Neural cell (in vitro differentiated cells): Measurements from ENCODE around the gene RABGAP1L. TPM values are rescaled to one million over a fixed set of nuclear protein-coding genes. Genes with fewer than 3 reads are reported as not detected.

ENCODE experiments used
- H2AFZ ChIP-seq: fragments of 200-600, 300-800 bp; sonication (generic), shearing (Covaris generic); 2 replicates; pipeline ENCODE4 v1.6.0; 2014; ENCODE audit warnings: low read depth, mild to moderate bottlenecking, antibody characterized with exemption, low read length, moderate library complexity
- H3F3A ChIP-seq: fragments of 200-600 bp; shearing (Covaris generic); 2 replicates; pipeline ENCODE4 v1.6.1; 2016; ENCODE audit warnings: mild to moderate bottlenecking, moderate library complexity, mixed read lengths, antibody characterized with exemption, low read length; ENCODE audit not compliant: insufficient read depth, poor library complexity, severe bottlenecking
- H3K27ac ChIP-seq: fragments of 200-600, 300-800 bp; sonication (generic), shearing (Covaris generic); 2 replicates; pipeline ENCODE4 v1.5.1; 2014; ENCODE audit warnings: mild to moderate bottlenecking, low read length, moderate library complexity
- H3K27me3 ChIP-seq: fragments of 300-800, 200-600 bp; sonication (generic), shearing (Covaris generic); 2 replicates; pipeline ENCODE4 v1.6.0; 2014; ENCODE audit warnings: mild to moderate bottlenecking, low read depth, low read length, moderate library complexity; ENCODE audit not compliant: insufficient read depth
- H3K36me3 ChIP-seq: fragments of 300-800, 200-600 bp; sonication (generic), shearing (Covaris generic); 2 replicates; pipeline ENCODE4 v1.5.1; 2014; ENCODE audit warnings: mild to moderate bottlenecking, antibody characterized with exemption, low read length, moderate library complexity; ENCODE audit not compliant: insufficient read depth
- H3K4me2 ChIP-seq: fragments of 300-800, 200-600 bp; sonication (generic), shearing (Covaris generic); 2 replicates; pipeline ENCODE4 v1.6.0; 2014; ENCODE audit warnings: mild to moderate bottlenecking, low read length
- H3K4me3 ChIP-seq: fragments of 300-800, 200-600 bp; sonication (generic), shearing (Covaris generic); 2 replicates; pipeline ENCODE4 v1.5.1; 2014; ENCODE audit warnings: mild to moderate bottlenecking, low read length, moderate library complexity
- H3K79me2 ChIP-seq: fragments of 200-600 bp; shearing (Covaris generic); replicated peaks from 2 replicates; pipeline ENCODE4 v1.6.0; 2014; ENCODE audit warnings: mild to moderate bottlenecking, low read length, moderate library complexity; ENCODE audit not compliant: insufficient read depth
- H3K9ac ChIP-seq: fragments of 300-800, 200-600 bp; sonication (generic), shearing (Covaris generic); 2 replicates; pipeline ENCODE4 v1.6.1; 2016; ENCODE audit warnings: mild to moderate bottlenecking, low read length, mixed read lengths
- H3K9me2 ChIP-seq: fragments of 200-600 bp; shearing (Covaris generic); 2 replicates; pipeline ENCODE4 v1.6.1; 2016; ENCODE audit warnings: mild to moderate bottlenecking, low read length, mixed read lengths; ENCODE audit not compliant: insufficient read depth
- H3K9me3 ChIP-seq: fragments of 200-600, 300-800 bp; sonication (generic), shearing (Covaris generic); 2 replicates; pipeline ENCODE4 v1.6.1; 2016; ENCODE audit warnings: mild to moderate bottlenecking, mixed run types, low read length, moderate library complexity, mixed read lengths
- H4K20me1 ChIP-seq: fragments of 200-600 bp; shearing (Covaris generic); 2 replicates; pipeline ENCODE4 v1.6.1; 2016; ENCODE audit warnings: mild to moderate bottlenecking, mixed run types; ENCODE audit not compliant: insufficient read depth
- EP300 ChIP-seq: fragments of 450-650 bp; conservative IDR thresholded peaks from 2 replicates; pipeline ENCODE4 v1.6.1; 2014; ENCODE audit warnings: antibody characterized with exemption, mild to moderate bottlenecking, moderate library complexity; ENCODE audit not compliant: poor library complexity, severe bottlenecking
- EZH2 ChIP-seq: fragments of 200-600, 300-800 bp; shearing (Covaris generic), sonication (generic); IDR thresholded peaks from 2 replicates; pipeline ENCODE4 v1.6.1; 2014; ENCODE audit warnings: antibody characterized with exemption, low read length, borderline replicate concordance, mild to moderate bottlenecking; ENCODE audit not compliant: insufficient read depth, poor library complexity, severe bottlenecking
- MXI1 ChIP-seq: fragments of 450-650 bp; conservative IDR thresholded peaks from 2 replicates; pipeline ENCODE4 v1.6.1; 2014; ENCODE audit warnings: antibody characterized with exemption, mild to moderate bottlenecking; ENCODE audit not compliant: poor library complexity, severe bottlenecking
- POLR2AphosphoS5 ChIP-seq: IDR thresholded peaks from 2 replicates; pipeline ENCODE4 v1.6.1; 2012
- RAD21 ChIP-seq: fragments of 450-650 bp; conservative IDR thresholded peaks from 2 replicates; pipeline ENCODE4 v1.6.1; 2014; ENCODE audit warnings: antibody characterized with exemption, mild to moderate bottlenecking, moderate library complexity
- REST ChIP-seq: IDR thresholded peaks from 2 replicates; pipeline ENCODE4 v1.6.1; 2012; ENCODE audit warnings: borderline replicate concordance
- SMC3 ChIP-seq: fragments of 450-650 bp; conservative IDR thresholded peaks from 2 replicates; pipeline ENCODE4 v1.6.1; 2014; ENCODE audit warnings: antibody characterized with exemption, mild to moderate bottlenecking, moderate library complexity; ENCODE audit not compliant: poor library complexity
- TAF1 ChIP-seq: IDR thresholded peaks from 2 replicates; pipeline ENCODE4 v1.6.1; 2012; ENCODE audit warnings: low read depth
- polyA plus RNA-seq: library from polyadenylated mRNA; depleted of rRNA; stranded (reverse); fragments of >200 nt; gene quantifications from 2 replicates; pipeline ENCODE4 v1.2.3, GENCODE V29; 2014
- TF ChIP-seq, protein P1 (sequence below): fragments of 450-650 bp; IDR thresholded peaks from 2 replicates; pipeline ENCODE4 v1.5.1; 2014; ENCODE audit warnings: antibody characterized with exemption, mild to moderate bottlenecking, moderate library complexity; ENCODE audit not compliant: poor library complexity, severe bottlenecking

The RABGAP1L gene
- polyA plus RNA-seq, 1 donor from 2014 or later, result 32.2 TPM

DNA sequence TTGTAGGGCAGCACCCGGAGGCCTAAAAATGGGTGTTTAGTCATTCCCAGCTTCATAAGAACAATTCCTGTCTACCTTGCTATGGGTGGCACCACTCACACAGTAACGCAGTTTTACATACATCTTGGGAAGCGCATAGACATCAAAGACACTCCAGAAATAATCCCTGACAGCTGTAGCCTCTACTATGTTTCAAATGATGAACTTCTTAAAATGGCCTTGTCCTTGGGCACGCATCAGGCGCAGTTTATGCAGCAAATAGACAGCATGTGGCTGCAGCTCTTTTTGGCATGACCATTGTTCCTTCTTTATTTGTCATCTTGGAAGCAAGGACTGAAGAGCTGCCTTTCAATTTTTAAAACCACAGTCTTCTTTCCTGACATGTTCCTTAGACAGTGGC, 762.8 kb downstream of the RABGAP1L start:
- Histone ChIP-seq H3K4me3 (no peak overlapping the region), H4K20me1 (no peaks in the 10 kb centered on the region), H3F3A (no peaks in the 10 kb centered on the region), H3K79me2 (no peaks in the 10 kb centered on the region), H3K9ac (no peak overlapping the region), H2AFZ (no peak overlapping the region), H3K27me3 (no peaks in the 10 kb centered on the region), H3K36me3 (no peaks in the 10 kb centered on the region), H3K27ac (no peak overlapping the region), H3K4me2 (no peak overlapping the region), H3K9me3 (no peaks in the 10 kb centered on the region), H3K9me2 (no peaks in the 10 kb centered on the region)
- TF ChIP-seq SMC3, result no peak
- TF ChIP-seq, protein P1, sequence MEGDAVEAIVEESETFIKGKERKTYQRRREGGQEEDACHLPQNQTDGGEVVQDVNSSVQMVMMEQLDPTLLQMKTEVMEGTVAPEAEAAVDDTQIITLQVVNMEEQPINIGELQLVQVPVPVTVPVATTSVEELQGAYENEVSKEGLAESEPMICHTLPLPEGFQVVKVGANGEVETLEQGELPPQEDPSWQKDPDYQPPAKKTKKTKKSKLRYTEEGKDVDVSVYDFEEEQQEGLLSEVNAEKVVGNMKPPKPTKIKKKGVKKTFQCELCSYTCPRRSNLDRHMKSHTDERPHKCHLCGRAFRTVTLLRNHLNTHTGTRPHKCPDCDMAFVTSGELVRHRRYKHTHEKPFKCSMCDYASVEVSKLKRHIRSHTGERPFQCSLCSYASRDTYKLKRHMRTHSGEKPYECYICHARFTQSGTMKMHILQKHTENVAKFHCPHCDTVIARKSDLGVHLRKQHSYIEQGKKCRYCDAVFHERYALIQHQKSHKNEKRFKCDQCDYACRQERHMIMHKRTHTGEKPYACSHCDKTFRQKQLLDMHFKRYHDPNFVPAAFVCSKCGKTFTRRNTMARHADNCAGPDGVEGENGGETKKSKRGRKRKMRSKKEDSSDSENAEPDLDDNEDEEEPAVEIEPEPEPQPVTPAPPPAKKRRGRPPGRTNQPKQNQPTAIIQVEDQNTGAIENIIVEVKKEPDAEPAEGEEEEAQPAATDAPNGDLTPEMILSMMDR, result no peak
- TF ChIP-seq TAF1, result no peak
- no peak for TF ChIP-seq RAD21
- no peak for TF ChIP-seq EZH2
- TF ChIP-seq REST, result no peak
- no peak for TF ChIP-seq EP300
- no peak for TF ChIP-seq POLR2AphosphoS5
- no peak for TF ChIP-seq MXI1

DNA sequence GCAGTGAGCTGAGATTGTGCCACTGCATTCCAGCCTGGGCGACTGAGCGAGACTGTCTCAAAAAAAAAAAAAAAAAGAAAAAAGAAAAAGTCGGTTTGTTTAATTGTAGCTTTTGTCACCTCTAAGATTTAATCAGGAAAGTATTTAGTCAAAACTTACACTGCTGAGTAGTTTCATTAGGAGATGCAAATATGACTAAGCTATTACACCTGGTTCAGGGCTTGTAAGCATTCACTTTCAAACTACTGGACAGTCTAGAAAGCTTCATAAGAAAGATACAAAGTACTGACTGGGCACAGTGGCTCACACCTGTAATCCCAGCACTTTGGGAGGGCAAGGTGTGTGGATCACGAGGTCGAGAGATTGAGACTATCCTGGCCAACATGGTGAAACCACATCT, 764.5 kb downstream of the RABGAP1L start:
- Histone ChIP-seq H3K27me3 (no peaks in the 10 kb centered on the region), H3K4me3 (no peak overlapping the region), H3K4me2 (no peak overlapping the region), H3K36me3 (no peaks in the 10 kb centered on the region), H3K27ac (no peak overlapping the region), H3F3A (no peaks in the 10 kb centered on the region), H3K79me2 (no peaks in the 10 kb centered on the region), H2AFZ (no peak overlapping the region), H4K20me1 (no peaks in the 10 kb centered on the region), H3K9me3 (no peaks in the 10 kb centered on the region), H3K9me2 (no peaks in the 10 kb centered on the region), H3K9ac (no peak overlapping the region)
- no peak for TF ChIP-seq REST
- TF ChIP-seq POLR2AphosphoS5, result no peak
- no peak for TF ChIP-seq MXI1
- TF ChIP-seq, protein P1, result no peak
- TF ChIP-seq EP300, result no peak
